Stimulated activated CD8-positive, alpha-beta memory T cell treated with anti-CD3 and anti-CD28 coated beads, Interleukin-12 subunit alpha, Interleukin-12 subunit beta, amount 100 ng/mL, for 24 hours (primary cell): ENCODE measurements around the gene EFNA5.

Experiments
- DNase-seq: peaks from one replicate; pipeline ENCODE4 v3.0.0-alpha.2; 2020; ENCODE audit errors: extremely low read depth

Gene EFNA5

DNA sequence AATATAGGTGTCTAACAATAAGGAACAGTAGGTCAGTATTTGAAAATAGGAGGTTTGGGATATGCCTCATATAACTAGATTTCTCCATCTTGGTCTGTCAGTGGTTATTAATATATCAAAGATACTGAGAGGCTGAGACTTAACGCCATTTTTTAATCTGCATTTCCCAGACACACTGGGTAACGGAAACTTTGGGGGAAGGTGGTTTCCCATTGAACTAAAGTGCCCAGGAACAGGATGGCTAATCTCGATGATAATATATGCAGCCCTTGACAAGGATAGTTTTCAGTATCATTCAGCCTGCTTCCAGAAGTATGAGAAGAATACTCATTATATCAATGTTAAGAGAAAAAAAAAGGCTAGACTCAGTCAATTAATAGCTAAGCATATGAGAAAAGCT is 30.7 kb downstream of the EFNA5 start:
- DNase-seq: no peak

DNA sequence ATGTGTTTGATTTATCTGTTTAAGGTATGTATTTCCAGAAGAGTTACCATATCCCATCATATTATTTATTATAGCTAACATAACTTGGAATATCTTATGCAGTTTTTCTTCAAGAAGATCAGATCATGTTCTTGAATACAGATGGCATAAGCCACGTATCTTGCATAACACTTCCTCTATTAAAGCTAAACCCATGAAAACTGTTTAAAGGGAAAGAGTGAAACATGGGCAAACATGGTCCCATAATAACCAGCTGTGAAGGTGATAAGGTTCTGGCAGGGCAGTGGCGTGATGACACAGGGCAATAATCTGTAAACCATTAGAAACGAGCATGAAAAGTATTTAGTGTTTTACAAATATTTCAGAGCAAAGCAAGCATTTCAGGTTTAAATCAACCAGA is 34.2 kb downstream of the EFNA5 start:
- DNase-seq: no peak

- DNase-seq: no peak
These were observed 34.7 kb downstream of the EFNA5 start for GRCh38 chr5:107636068-107636467.

DNA sequence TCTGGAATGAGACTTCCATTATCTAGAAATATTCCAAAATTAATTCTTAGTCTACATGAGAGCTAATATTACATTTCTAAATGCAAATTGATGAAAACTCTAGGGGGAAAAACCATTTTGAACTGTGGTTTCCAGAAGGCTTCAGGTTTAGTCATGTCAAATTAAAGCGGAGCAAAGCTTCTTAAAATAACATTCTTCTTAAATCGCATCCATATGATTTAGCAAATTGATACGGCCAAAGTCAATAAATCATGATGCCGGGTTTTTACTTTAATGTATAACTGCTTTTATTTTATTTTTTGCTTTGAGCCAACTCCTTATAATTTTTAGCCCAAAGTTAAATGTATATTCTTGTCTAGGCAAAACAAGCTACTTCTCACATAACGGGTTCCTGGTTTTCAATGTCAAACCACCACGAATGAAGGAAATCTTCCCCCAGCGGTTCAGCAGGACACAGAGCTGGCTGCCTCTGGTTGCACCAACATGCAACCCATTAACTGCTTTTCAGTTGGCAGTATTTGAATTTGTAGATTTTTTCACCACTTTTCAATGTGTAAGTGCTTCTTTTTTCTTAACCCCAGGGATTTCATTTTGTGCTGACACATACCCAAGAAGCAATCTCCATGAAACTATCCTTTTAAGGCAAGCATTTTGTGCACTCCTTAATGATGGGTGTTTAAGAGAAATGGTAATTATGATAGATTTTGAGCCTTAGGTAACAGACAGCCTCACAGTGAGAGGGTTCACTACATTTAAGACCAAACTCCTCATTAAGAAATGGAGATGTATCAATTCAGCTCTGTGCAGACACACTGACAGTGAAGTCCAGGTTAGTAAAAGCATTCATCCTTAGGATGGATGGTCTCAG is 35.5 kb downstream of the EFNA5 start:
- DNase-seq: no peak

DNA sequence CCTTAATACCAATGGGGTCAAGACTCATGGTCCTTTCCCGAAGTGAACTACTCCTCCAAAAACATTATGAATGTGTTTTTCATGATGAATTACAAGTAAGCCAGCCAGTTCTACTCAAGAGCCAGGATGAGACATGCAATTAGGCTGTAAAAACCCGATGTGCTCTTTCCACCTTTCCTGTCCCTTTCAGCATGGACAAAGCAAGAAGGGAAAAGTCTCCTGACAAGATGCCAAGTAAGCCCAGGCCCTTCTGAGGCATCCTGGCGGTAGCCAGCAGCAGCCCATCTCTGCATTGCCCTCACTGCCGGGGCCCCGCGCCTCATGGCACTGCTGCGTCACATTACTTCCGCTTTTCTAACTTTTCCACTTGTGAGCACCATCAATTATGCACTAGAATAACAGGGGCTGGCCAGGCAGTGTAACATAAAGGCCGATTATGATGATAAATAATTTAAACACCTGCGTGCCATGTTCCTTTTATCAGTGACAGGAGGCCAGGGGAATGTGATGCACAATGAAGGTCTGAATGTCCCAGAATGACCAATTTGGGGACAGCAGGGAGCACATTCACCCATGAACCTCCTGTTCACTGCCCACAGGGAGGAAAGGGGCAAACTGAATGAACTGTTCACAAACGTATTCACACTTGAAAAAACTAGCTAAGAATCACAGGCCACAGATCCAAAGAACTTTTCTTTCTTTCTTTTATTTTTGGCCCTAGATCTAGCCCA is 37.4 kb downstream of the EFNA5 start:
- no peak for DNase-seq

DNA sequence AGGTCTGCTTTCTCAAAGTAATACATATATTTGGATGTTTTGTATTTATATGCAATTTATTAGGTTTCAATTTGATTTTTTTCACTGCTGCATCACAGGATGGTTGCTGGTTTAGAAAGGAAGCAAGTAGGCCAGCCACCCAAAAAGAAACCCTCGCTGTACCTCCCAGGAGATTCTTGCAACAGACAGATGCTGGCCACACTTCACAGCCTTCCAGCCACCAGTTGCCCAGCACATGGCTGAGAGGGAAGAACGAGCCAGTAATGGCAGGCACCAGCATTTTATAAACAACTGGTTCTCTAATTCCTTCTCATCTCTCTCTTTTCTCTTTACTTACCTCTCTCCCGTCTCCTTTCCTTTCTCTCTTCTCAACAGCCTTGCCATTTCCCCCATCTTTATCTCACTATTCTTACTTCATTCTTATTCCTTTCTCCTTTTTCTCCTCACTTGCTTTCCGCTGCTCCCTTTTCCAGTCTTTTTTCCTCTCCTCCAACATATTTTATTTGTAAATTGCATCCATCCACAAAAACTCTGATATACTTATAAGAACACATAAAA is 38.9 kb downstream of the EFNA5 start:
- DNase-seq: no peak

DNA sequence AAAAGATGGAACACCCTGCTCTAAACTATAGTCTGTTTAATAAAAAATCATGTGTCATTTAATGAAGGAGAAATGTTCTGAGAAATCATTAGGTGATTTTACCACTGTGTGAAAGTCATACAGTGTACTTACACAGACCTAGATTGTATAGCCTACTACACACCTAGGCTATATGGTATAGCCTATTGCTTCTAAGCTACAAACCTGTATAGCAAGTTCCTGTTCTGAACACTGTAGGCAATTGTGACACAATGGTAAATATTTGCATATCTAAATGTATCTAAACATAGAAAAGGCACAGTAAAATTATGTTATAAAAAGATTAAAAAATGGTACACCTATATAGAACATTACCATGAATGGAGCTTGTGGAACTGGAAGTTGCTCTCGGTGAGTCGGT is 40.6 kb downstream of the EFNA5 start:
- DNase-seq: no peak

- no peak for DNase-seq
These were observed 46.5 kb downstream of the EFNA5 start for GRCh38 chr5:107624235-107624634.

DNA sequence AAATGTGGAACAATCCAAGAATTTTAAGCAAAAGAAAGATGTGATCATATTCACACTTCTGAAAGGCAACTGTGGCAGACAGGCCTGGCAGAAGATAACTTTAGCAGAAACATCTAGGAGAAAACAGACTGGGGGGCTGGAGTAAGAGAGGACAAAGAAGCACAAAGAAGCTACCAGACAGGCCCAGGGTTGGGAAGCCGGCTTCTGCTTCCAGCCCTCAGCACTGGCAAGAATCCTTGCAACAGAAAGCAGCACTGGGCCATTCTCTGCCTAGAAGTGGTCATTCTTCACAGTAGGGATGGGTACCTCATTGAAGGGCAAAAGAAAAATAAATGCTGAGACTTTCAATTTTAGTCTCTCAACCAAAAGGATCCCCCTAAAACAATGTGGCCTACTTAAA is 49.6 kb downstream of the EFNA5 start:
- no peak for DNase-seq

DNA sequence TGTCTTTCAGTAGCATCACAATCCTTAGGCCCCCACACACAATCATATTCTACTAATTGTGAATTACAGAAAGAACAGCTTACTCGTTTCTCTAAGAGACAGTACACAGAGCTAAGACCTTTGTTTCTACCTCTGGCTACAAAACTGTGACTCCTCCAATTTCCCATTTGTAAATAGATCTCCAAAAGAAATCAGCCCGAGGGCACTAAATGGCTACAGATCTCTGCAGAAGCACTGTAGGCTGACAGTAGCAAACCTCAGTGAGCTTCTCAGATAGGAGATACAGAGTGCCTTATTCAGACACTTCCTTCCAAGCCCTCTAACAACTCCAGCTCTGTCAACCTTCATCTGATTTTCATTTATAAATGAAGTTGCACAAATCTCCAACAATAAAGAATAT is 51.0 kb downstream of the EFNA5 start:
- no peak for DNase-seq

DNA sequence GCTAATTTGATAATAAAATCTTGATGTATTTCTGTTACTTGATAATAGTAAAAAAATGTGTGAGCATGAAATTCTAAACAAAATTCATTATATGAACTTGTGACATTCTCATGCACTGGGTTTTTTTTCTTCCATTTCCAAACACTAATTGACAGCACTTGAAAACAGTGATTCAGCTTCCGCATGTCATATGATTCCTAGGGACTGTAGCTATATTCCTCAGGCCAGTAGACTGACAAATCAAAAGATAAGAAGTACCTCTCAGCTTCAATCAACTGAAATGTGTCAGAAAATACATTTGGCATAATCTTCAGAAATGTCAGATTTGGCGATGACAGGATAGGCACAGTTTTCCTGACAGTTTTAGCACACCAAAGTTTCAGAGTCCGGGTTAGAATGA is 52.5 kb downstream of the EFNA5 start:
- no peak for DNase-seq

DNA sequence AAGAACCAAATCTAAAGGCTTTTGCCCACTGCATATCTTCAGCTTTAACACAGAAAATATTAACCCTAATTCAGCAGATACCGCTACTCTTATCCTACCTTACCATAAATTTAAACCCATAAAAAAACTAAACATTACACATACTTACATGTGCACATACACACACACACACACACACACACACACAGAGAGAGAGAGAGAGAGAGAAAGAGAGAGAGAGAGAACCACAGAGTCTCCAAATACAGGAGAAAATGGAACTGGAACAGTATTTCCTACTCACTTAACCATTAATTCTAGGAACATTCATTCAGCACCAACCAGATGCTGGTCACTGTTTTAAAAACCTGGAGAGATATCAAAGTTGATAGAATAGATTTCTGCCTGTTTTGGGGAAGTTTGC is 53.7 kb downstream of the EFNA5 start:
- DNase-seq: no peak

DNA sequence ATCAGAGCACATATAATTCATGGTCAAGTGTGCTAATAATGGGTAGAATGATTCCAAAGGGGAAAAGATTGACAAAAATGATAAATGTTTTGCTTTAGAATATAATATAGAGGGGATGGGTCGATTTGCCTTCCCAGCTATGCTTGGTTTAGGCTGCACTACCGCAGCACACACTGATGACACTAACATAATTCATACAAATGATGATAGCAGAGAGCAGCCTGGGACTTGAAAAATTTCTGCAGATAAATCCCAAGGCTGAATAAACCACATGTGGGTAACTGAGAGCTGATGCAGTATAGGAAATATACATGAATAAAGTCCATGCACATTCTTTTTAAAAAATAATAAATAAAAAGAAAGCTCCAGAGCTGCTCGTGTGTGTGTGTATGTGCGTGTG is 54.5 kb downstream of the EFNA5 start:
- no peak for DNase-seq

DNA sequence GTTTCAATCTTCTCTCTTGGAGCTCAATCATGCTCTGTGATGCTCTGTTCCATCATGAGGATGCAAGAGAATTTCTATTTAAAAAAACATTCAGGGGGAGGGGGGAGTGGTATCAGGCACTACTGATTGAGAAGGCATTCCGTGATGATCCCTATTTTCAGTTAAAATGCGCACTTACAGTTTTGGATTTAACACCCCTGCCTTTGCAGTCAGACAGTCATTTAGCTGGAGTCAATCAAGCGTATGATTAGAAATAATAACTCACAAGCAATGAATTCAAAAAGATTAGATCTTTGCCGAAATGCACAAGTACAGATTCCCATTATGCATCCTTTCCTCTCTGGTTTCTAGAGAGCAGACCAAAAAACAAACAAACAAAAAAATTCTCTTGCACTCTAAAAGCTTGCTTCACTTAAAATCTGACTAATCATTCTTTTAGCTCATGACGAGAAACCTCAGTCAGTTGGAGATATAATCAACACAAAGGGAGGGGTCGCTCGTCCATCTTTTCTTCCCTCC is 55.4 kb downstream of the EFNA5 start:
- DNase-seq: no peak

GRCh38 chr5:107612541-107612940 is 58.2 kb downstream of the EFNA5 start:
- no peak for DNase-seq

DNA sequence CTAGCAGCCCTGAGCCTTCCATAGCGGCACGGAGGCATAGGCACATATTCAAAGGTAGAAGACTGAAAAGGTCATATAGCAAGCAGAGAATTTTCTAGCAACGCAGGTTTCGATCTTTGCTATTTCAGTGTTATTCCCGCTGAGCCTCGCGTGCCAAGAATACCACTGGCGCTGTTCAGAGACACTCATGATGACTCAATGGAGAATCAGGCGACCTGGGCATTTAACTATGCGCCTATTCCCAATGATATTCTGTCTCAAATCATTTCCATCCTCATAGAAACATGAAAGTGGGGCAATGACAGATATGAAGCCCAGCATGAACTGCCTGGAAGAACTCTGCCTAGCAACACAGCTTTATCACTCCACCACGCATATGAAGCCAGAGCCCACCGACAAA is 59.9 kb downstream of the EFNA5 start:
- DNase-seq: no peak

- no peak for DNase-seq
These were observed 62.9 kb downstream of the EFNA5 start for GRCh38 chr5:107607671-107608345.

- DNase-seq: no peak
These were observed 63.5 kb downstream of the EFNA5 start for GRCh38 chr5:107607196-107607595.

DNA sequence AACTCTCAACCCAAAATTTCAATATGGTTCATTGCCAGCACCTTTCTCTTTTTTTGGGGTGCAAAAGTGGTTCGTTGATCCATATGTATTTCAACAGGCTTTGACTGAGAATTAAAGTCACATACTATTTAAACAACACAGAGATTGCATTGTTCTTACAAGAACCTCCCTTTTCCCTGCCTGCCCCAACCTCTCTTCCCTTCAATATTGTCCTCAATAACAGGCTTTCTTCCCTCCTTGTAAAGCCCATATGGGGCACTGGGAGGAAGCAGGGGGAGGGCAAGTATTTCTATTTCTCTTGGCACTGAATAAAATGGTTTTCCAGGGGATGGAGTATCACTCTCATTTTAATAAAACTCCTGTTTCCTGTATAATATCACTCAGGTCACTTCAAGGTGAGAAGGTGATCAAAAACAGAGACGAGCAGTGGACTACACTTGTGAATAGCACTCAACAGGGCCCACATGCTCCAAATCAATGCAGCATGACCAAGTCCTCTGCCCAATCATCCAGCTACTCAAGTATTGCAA is 65.1 kb downstream of the EFNA5 start:
- DNase-seq: no peak

GRCh38 chr5:107604990-107605389 is 65.7 kb downstream of the EFNA5 start:
- DNase-seq: no peak

DNA sequence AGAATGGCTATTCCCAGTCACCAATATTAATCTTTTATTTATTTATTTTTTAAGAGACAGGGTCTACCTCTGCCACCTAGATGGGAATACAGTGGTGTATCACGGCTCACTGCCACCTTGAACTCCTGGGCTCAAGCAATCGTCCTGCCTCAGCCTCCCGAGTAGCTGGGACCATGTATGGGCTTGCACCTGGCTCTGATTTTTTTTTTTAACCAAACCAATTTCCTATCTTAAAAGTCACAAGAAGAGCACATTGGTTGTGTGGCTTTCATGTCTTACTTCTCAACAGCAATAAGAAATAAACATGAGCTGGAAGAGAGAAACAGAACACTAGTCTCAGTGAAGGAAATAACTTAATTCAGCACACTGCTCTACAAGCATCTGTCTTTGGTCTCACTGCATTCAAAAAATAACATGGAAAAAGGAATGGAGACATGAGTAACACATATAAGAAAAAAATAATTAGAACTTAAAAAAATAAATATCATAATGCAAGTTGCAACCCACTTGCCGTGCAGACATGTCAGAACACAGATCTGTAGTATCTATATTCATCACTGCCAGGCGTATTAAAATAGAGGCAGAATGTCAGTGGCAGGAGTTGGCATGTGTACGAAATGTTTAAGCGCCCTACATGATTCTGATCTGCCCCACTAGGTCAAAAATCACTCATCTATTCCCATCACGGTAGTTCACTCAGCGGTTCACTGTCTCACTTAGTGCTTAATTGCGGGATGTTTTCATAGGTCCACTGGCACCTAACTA is 66.4 kb downstream of the EFNA5 start:
- no peak for DNase-seq
